GM18517 (cell line): ENCODE data around the gene OR2G6.
"Not testable (repeated sequence)": the region's sequence is repeated elsewhere in the genome, so short reads cannot be mapped to it uniquely, and the experiment has no call there.

Source experiments
- ATAC-seq: cut with Tn5 transposase; IDR thresholded peaks from one replicate; pipeline ENCODE4 v1.9.1; 2021; ENCODE audit warnings: mild to moderate bottlenecking, moderate library complexity; ENCODE audit not compliant: unreplicated experiment

The OR2G6 gene

GRCh38 chr1:248573856-248574255 lies 66.0 kb downstream of the OR2G6 start:
- ATAC-seq: not testable (repeated sequence)

DNA sequence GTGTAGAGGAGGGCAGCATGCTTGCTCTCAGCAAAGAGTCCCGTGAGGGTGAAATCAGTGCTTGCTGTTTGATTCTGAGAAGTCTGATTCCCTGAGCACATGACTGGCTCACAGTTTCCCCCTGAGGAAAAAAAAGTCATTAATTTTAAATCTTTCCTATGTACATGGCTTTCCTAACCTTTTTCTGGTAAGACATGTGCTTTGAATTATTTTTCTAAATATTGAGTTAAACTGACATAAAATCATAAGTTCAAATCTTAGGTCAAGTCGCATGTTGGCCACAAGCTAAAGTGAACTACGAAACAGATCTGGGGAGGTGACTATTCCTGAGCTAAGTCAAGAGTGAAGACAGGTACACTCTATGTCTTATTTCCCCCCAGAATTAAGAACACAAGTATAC lies 66.8 kb downstream of the OR2G6 start, which contains the start of gene OR2T34:
TSS of gene OR2T34 (minus strand) at position 101 of the 400 bp plus-strand sequence. CDS start at position 101, 0 bp downstream.
- not testable (repeated sequence) for ATAC-seq

GRCh38 chr1:248576260-248576980 lies 68.5 kb downstream of the OR2G6 start:
- no peak for ATAC-seq
